Posterior vena cava (tissue), 2 donors: Measurements from ENCODE around the gene CYTH1. TPM values are rescaled to one million over a fixed set of nuclear protein-coding genes. Genes with fewer than 3 reads are reported as not detected.
A peak's percentile ranks its signal among the peaks of the same experiment; 100 is the strongest.

Experiments used
- DNase-seq: peaks from one replicate; pipeline ENCODE4 v3.0.0-alpha.2; 2020; ENCODE audit warnings: low spot score
- intact Hi-C, 2 donors: fragments of 100-400 bp; cut with DNase I; formaldehyde crosslinking; loops; one replicate each; pipeline versions ENCODE4 v1.14.1 to v1.14.2; 2022 to 2023
- total RNA-seq, 2 donors: library from RNA; stranded (reverse); fragmentation: NEBNext Ultra II Directional; extraction: Animal tissue kit (Norgen Biotek cat#: 25700); gene quantifications; one replicate each; pipeline ENCODE4 v1.2.1, GENCODE V29; 2021
- donor health status: DM: yes; HTN: yes; CAD: no.
- donor health status: DM: yes; HTN: yes; CAD: no.

Gene CYTH1
- total RNA-seq, 2 donors from 2014 or later: 27.0 to 42.9 TPM

- intact Hi-C loops: no loop called here
- no peak for DNase-seq
Measured at GRCh38 chr17:78812855-78813254, 30.8 kb upstream of the CYTH1 start.

GRCh38 chr17:78808163-78808562, 26.1 kb upstream of the CYTH1 start:
- intact Hi-C loops: no loop called here
- no peak for DNase-seq

GRCh38 chr17:78806451-78806850, 24.4 kb upstream of the CYTH1 start:
- intact Hi-C loops: no loop called here
- no peak for DNase-seq

GRCh38 chr17:78805301-78805700, 23.2 kb upstream of the CYTH1 start:
- DNase-seq: no peak
- intact Hi-C loops: no loop called here

GRCh38 chr17:78804777-78805176, 22.7 kb upstream of the CYTH1 start:
- intact Hi-C loops: no loop called here
- no peak for DNase-seq

- intact Hi-C loops: no loop called here
- DNase-seq: no peak
Measured at GRCh38 chr17:78803186-78803845, 21.2 kb upstream of the CYTH1 start.

GRCh38 chr17:78802459-78802858, 20.4 kb upstream of the CYTH1 start:
- DNase-seq: no peak
- intact Hi-C loops: no loop called here

- intact Hi-C loops: no loop called here
- no peak for DNase-seq
Measured at GRCh38 chr17:78802008-78802407, 19.9 kb upstream of the CYTH1 start.

- no peak for DNase-seq
- intact Hi-C loops: no loop called here
Measured at GRCh38 chr17:78800132-78800931, 18.3 kb upstream of the CYTH1 start.

- peak; percentile 73 for DNase-seq
- intact Hi-C loops: no loop called here
Measured at GRCh38 chr17:78798695-78799559, 16.9 kb upstream of the CYTH1 start.

- intact Hi-C loops: no loop called here
Measured at GRCh38 chr17:78797691-78798585, 15.9 kb upstream of the CYTH1 start.

GRCh38 chr17:78797213-78797612, 15.1 kb upstream of the CYTH1 start:
- peak; percentile 49 for DNase-seq
- intact Hi-C loops: no loop called here

More at GRCh38 chr17:78797691-78798585, 15.9 kb upstream of the CYTH1 start:
- DNase-seq: peak; percentile 67

GRCh38 chr17:78796517-78796900, 14.4 kb upstream of the CYTH1 start:
- DNase-seq: peak; percentile 34
- intact Hi-C loops: no loop called here

- intact Hi-C loops: no loop called here
- peak; percentile 29 for DNase-seq
Measured at GRCh38 chr17:78795861-78796516, 13.9 kb upstream of the CYTH1 start.

GRCh38 chr17:78794864-78795640, 13.0 kb upstream of the CYTH1 start:
- intact Hi-C loops: no loop called here
- DNase-seq: peak; percentile 46

GRCh38 chr17:78794399-78794798, 12.3 kb upstream of the CYTH1 start:
- DNase-seq: peak; percentile 64
- intact Hi-C loops: no loop called here

- intact Hi-C loops: no loop called here
- DNase-seq: no peak
Measured at GRCh38 chr17:78793968-78794367, 11.9 kb upstream of the CYTH1 start.

- intact Hi-C loops: no loop called here
- peak; percentile 68 for DNase-seq
Measured at GRCh38 chr17:78793415-78793814, 11.3 kb upstream of the CYTH1 start.
